Camera-type eye (tissue), 1 donor: Measurements from ENCODE around the gene C7orf25. TPM values are rescaled to one million over a fixed set of nuclear protein-coding genes. Genes with fewer than 3 reads are reported as not detected.

ENCODE experiments used
- total RNA-seq: library from RNA; depleted of rRNA; stranded (reverse); fragments of >200 nt; gene quantifications from one replicate; pipeline ENCODE4 v1.2.3, GENCODE V29; 2014

C7orf25 gene
- 13.9 TPM for total RNA-seq

DNA sequence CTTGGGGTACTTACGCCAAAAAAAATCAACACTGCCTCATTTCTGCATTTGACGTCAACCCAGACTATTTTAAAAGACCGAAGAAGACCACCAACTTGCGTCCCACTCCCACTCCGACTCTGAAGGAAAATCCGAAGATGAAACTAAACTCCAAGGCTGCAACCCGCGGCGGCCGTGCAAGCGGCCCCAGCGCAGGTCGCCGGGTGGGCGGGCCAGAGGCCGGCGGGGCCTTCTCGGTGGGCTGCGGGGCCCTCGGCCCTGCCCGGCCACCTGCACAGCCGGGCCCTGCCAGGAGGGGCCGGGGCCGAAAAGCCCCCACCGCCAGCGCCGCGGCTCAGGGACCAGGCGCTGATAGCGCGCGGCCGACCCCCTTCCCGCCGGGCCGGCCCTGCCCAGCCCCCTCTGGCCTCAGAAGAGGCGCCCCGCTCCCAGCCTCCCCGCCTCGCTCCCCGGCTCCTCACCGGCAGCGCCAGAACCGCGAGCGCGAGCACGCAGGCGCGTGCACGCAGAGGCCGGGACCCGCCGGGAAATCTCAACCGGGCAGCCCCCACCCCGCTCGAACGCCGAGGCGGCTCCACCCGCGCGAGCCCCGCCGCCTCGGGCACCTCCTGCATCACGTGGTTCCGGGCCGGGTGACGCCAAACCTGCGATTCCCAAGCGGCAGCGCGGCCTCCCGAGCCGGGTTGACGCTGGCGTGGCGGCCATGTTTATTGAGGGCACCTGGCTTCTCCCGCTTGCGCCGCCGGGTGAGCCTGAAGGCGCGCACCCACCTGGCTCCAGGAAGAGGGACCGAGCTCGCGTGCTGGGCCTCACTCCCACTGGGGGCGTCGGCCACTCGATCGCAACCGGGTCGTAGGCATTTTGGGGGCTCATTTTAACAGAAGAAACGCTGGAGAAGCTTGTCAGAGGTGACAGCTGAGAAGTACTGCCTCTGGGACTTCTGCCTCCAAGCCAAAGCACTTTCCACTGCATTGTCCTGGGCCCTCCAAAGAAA is at the start of gene C7orf25:
C7orf25 (minus strand) TSS at position 617 of the 994 bp plus-strand sequence. CDS start 1,170 bp downstream, outside the sequence.

GRCh38 chr7:42931834-42932651 is 20.2 kb upstream of the C7orf25 start, which contains the start of the genes MRPL32 and PSMA2:
TSS of gene MRPL32 (plus strand) at chr7:42932376. CDS start at chr7:42932387, 11 bp downstream.
TSS of gene PSMA2 (minus strand) at chr7:42932174. CDS start at chr7:42932158, 16 bp downstream.

Other genes with a start within 250 kb of the C7orf25 start
- 42.6 TPM for gene PSMA2, start 20.1 kb upstream of the C7orf25 start, total RNA-seq
- 50.1 TPM for gene MRPL32, start 20.3 kb upstream of the C7orf25 start, total RNA-seq
- gene HECW1, start 200.6 kb upstream of the C7orf25 start, total RNA-seq = 11.8 TPM